Mucosa of descending colon (tissue), 3 donors: ENCODE measurements around the gene RAMAC. TPM values are rescaled to one million over a fixed set of nuclear protein-coding genes. Genes with fewer than 3 reads are reported as not detected.

Experiments used
- ATAC-seq: fragments of 200-7000 bp; cut with Tn5 transposase; one replicate; pipeline ENCODE4 v1.9.1; 2020; ENCODE audit warnings: mild to moderate bottlenecking, moderate library complexity
- DNase-seq, 3 donors: peaks; one replicate each; pipeline ENCODE4 v3.0.0-alpha.2; 2020
- H3K36me3 ChIP-seq: fragments of 200-600 bp; one replicate; pipeline ENCODE4 v1.8.0; 2021; ENCODE audit warnings: low read depth, mild to moderate bottlenecking
- H3K4me1 ChIP-seq: fragments of 200-600 bp; one replicate; pipeline ENCODE4 v1.8.0; 2021; ENCODE audit warnings: low read depth, mild to moderate bottlenecking
- H3K4me3 ChIP-seq: fragments of 200-600 bp; one replicate; pipeline ENCODE4 v1.8.0; 2021; ENCODE audit warnings: mild to moderate bottlenecking
- H3K9me3 ChIP-seq: fragments of 200-600 bp; one replicate; pipeline ENCODE4 v1.8.0; 2021; ENCODE audit warnings: mild to moderate bottlenecking
- CTCF ChIP-seq: fragments of 200-600 bp; IDR thresholded peaks from one replicate; pipeline ENCODE4 v1.8.0; 2022; ENCODE audit warnings: antibody characterized with exemption, mild to moderate bottlenecking
- intact Hi-C, 2 donors: fragments of 100-400 bp; cut with DNase I in 1 of 2; cut with micrococcal nuclease in 1 of 2; formaldehyde crosslinking; loops; one replicate each; pipeline versions ENCODE4 v1.11.0 to v1.11.1; 2022; cut with DNase I, micrococcal nuclease
- total RNA-seq, 3 donors: library from RNA; stranded (reverse); fragmentation: NEBNext Ultra II Directional in 2 of 3; extraction: Animal tissue kit (Norgen Biotek cat#: 25700) in 2 of 3; gene quantifications; one replicate each; pipeline versions ENCODE4 v1.2.1 to v1.2.4, GENCODE V29; 2021 to 2023
- donor health status: DM: no; HTN: no; CAD: no; lungs with moderate emphysema.
- donor health status: DM: no; HTN: no; CAD: no.
- donor health status: DM: no; HTN: yes; CAD: no.

RAMAC gene
- total RNA-seq, 3 donors from 2014 or later, result 19.5 to 23.9 (median 20.6) TPM

- no peak for ATAC-seq
- no peak overlapping the region for H3K4me3 ChIP-seq
These were observed 25.2 kb upstream of the RAMAC start for GRCh38 chr15:82960766-82961165.

GRCh38 chr15:82963471-82964341 is 22.3 kb upstream of the RAMAC start:
- DNase-seq (no peak), ATAC-seq (no peak)
- TF ChIP-seq CTCF, result no peak
- Histone ChIP-seq H3K36me3 (no peaks in the 10 kb centered on the region), H3K4me1 (no peaks in the 10 kb centered on the region), H3K9me3 (no peaks in the 10 kb centered on the region), H3K4me3 (no peak overlapping the region)
- intact Hi-C loops, result no loop called here

More at GRCh38 chr15:82960766-82961165, 25.2 kb upstream of the RAMAC start:
- Histone ChIP-seq H3K36me3 (no peaks in the 10 kb centered on the region), H3K9me3 (no peaks in the 10 kb centered on the region), H3K4me1 (no peaks in the 10 kb centered on the region)
- no peak for DNase-seq
- intact Hi-C loops, result no loop called here
- TF ChIP-seq CTCF, result no peak

GRCh38 chr15:82964890-82965289 is 21.1 kb upstream of the RAMAC start:
- Histone ChIP-seq H3K4me1 (no peaks in the 10 kb centered on the region), H3K36me3 (no peaks in the 10 kb centered on the region), H3K4me3 (no peak overlapping the region), H3K9me3 (no peaks in the 10 kb centered on the region)
- intact Hi-C loops, result no loop called here
- no peak for DNase-seq
- no peak for TF ChIP-seq CTCF
- ATAC-seq, result no peak

- no peak for DNase-seq
- Histone ChIP-seq H3K9me3 (no peaks in the 10 kb centered on the region), H3K36me3 (no peaks in the 10 kb centered on the region), H3K4me1 (no peaks in the 10 kb centered on the region), H3K4me3 (no peak overlapping the region)
- no peak for TF ChIP-seq CTCF
- intact Hi-C loops, result no loop called here
- no peak for ATAC-seq
These were observed 19.3 kb upstream of the RAMAC start for GRCh38 chr15:82966671-82967071.

- TF ChIP-seq CTCF, result no peak
- intact Hi-C loops, result no loop called here
- H3K4me1 ChIP-seq, result no peaks in the 10 kb centered on the region
- H3K9me3 ChIP-seq, result no peaks in the 10 kb centered on the region
- no peaks in the 10 kb centered on the region for H3K36me3 ChIP-seq
- no peak for DNase-seq
- ATAC-seq, result no peak
- no peak overlapping the region for H3K4me3 ChIP-seq
These were observed 17.9 kb upstream of the RAMAC start for GRCh38 chr15:82968066-82968465.
